ENCODE data around the gene TRIM43. TPM values are rescaled to one million over a fixed set of nuclear protein-coding genes. Genes with fewer than 3 reads are reported as not detected.
"Not testable (repeated sequence)": the region's sequence is repeated elsewhere in the genome, so short reads cannot be mapped to it uniquely, and the experiment has no call there.

TRIM43 gene
- total RNA-seq, 1 experiment from 2014 or later: not detected

GRCh38 chr2:95641289-95641575 lies 49.4 kb downstream of the TRIM43 start:
- DNase-seq (ENCODE audit: low read depth): not testable (repeated sequence)

- peak; percentile 88 for DNase-seq (ENCODE audit: low read depth)
Measured at GRCh38 chr2:95641787-95642186, 50.0 kb downstream of the TRIM43 start.

- not testable (repeated sequence) for DNase-seq (ENCODE audit: low read depth)
Measured at GRCh38 chr2:95642360-95642759, 50.6 kb downstream of the TRIM43 start.

- not testable (repeated sequence) for DNase-seq (ENCODE audit: low read depth)
Measured at GRCh38 chr2:95642951-95643350, 51.1 kb downstream of the TRIM43 start.

DNA sequence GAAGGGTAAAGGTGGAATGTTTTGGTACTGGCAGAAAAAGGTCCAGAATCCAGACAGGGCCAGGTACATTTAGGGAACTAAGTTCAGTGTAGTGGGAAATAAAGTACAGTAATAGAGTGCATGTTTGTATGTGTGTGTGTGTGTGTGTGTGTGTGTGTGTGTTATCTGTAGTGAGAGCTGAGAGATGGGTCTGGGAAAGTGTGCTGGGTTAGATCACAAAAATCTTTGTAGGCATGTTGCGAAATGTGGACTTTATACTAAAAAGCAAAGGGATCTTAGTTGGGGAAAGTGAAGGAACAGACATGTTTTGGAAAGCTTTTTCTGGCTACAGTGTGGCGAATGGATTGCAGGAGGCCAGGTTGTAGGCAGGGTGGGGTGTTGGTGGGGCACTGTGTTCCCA lies 53.5 kb downstream of the TRIM43 start:
- not testable (repeated sequence) for DNase-seq (ENCODE audit: low read depth)

DNA sequence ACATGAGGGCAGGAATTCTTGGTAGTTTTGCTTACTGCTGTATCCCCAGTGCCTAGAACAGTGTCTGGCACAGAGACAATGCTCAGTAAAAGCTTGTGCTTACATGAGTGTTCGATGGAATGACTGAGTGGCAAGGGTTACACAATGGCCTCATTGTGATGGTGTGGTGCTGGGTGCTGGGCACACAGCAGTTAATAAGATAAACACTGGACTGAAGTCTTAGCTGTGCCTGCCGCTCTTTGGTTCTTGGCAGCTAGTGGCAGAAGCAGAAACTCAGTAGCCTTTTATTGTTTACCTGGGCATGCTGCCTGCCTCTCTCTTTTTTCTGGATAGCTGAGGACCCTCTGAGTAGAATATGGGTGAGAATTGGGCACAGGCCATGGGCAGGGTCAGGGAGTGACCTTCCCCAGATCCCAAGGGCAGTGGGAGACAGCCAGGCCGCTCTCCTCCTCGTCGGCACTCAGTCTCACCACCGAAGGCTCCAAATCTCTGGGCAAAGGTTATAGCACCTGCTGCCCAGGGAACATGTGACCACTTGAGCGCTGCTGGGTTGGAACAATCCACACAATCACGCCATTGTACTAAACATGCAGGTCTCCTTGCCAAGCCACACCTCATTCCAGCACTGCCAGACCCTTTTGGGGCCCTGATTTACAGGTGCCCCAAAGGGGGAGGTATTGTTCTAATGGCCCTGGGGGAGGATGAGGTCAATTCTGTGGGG lies 54.6 kb downstream of the TRIM43 start:
- not testable (repeated sequence) for DNase-seq (ENCODE audit: low read depth)

- not testable (repeated sequence) for DNase-seq (ENCODE audit: low read depth)
Measured at GRCh38 chr2:95648894-95649544, 57.2 kb downstream of the TRIM43 start.

Other genes with a start within 250 kb of the TRIM43 start
- 25.7 and 32.3 TPM in 2 replicates for gene FAHD2A, start 189.3 kb upstream of the TRIM43 start, total RNA-seq (2014; rRNA removed; shearing (Covaris generic))
- not detected in 2 replicates for gene TRIM43B, start 107.2 kb upstream of the TRIM43 start, total RNA-seq (2014; rRNA removed; shearing (Covaris generic))

All from M059J (cell line).